H1 (cell line): ENCODE measurements around the gene CDCP1. TPM values are rescaled to one million over a fixed set of nuclear protein-coding genes. Genes with fewer than 3 reads are reported as not detected.

ENCODE experiments used
- CTCF ChIA-PET: fragments of 300-600 bp; sonication (Branson Sonifier 250); formaldehyde crosslinking; loops from one replicate; lab custom pipeline; 2021; ENCODE audit not compliant: partially characterized antibody; lab: Charles Lee
- POLR2A ChIA-PET: fragments of 300-600 bp; sonication (Branson Sonifier 250); formaldehyde crosslinking; loops from one replicate; lab custom pipeline; 2021; ENCODE audit warnings: inconsistent platforms; ENCODE audit not compliant: partially characterized antibody; lab: Charles Lee
- DNase-seq, 2 experiments: peaks; one replicate each; pipeline versions ENCODE4 v3.0.0 to v3.0.0-alpha.2; 2010 to 2022; ENCODE audit warnings: low spot score in 2 of 2, low read depth in 1 of 2, mixed read lengths in 1 of 2
- FAIRE-seq: peaks from 2 replicates; lab custom pipeline; 2011; peaks lifted over from hg19 to GRCh38; lab: Jason Lieb, UNC
- H2AFZ ChIP-seq: 2 replicates; pipeline ENCODE4 v1.8.1; 2012; ENCODE audit warnings: low read length, inconsistent platforms
- H2AK5ac ChIP-seq: 2 replicates; pipeline ENCODE4 v1.6.1; 2013; ENCODE audit warnings: low read depth, low read length
- H2BK120ac ChIP-seq: replicated peaks from 2 replicates; pipeline ENCODE3; 2013; ENCODE audit warnings: low read depth, low read length, inconsistent platforms
- H2BK12ac ChIP-seq: 2 replicates; pipeline ENCODE4 v1.6.1; 2013; ENCODE audit warnings: low read depth, low read length
- H2BK15ac ChIP-seq: 2 replicates; pipeline ENCODE4 v1.6.1; 2013; ENCODE audit warnings: low read length
- H2BK20ac ChIP-seq: 2 replicates; pipeline ENCODE4 v1.6.1; 2013; ENCODE audit warnings: low read length
- H2BK5ac ChIP-seq: 2 replicates; pipeline ENCODE4 v1.6.1; 2013; ENCODE audit warnings: low read depth, low read length
- H3K14ac ChIP-seq: 2 replicates; pipeline ENCODE4 v1.6.1; 2013; ENCODE audit warnings: inconsistent platforms; ENCODE audit not compliant: insufficient read length
- H3K18ac ChIP-seq: 2 replicates; pipeline ENCODE4 v1.6.1; 2013; ENCODE audit warnings: low read length; ENCODE audit errors: extremely low read depth
- H3K23ac ChIP-seq: 2 replicates; pipeline ENCODE4 v1.6.1; 2013; ENCODE audit warnings: inconsistent platforms; ENCODE audit not compliant: insufficient read length
- H3K23me2 ChIP-seq: 2 replicates; pipeline ENCODE4 v1.6.1; 2013; ENCODE audit warnings: low read depth, low read length
- H3K27ac ChIP-seq: 2 replicates; pipeline ENCODE4 v1.6.1; 2011; ENCODE audit warnings: low read depth, low read length, inconsistent platforms
- H3K27me3 ChIP-seq, 4 experiments: replicated peaks in 1 of 4; 1 replicate in 1 of 4; 2 replicates in 3 of 4; pipeline versions ENCODE4 v1.6.1 to v1.8.1; 2011 to 2013; ENCODE audit warnings: low read length in 3 of 4, mild to moderate bottlenecking in 3 of 4, inconsistent platforms in 2 of 4, mixed read lengths in 2 of 4, moderate library complexity in 1 of 4; ENCODE audit not compliant: control insufficient read depth in 3 of 4, insufficient read depth in 3 of 4; ENCODE audit errors: extremely low read depth in 1 of 4
- H3K36me3 ChIP-seq, 4 experiments: 2 replicates each; pipeline versions ENCODE4 v1.6.1 to v1.8.1; 2011 to 2013; ENCODE audit warnings: mild to moderate bottlenecking in 4 of 4, low read length in 3 of 4, moderate library complexity in 2 of 4, control low read depth in 1 of 4, inconsistent platforms in 1 of 4; ENCODE audit not compliant: insufficient read depth in 4 of 4, control insufficient read depth in 2 of 4
- H3K4ac ChIP-seq: replicated peaks from 2 replicates; pipeline ENCODE3; 2013; ENCODE audit warnings: low read length, low read depth, mixed read lengths, inconsistent platforms; ENCODE audit not compliant: insufficient read length
- H3K4me1 ChIP-seq, 4 experiments: replicated peaks in 1 of 4; 1 replicate in 1 of 4; 2 replicates in 3 of 4; pipeline versions ENCODE4 v1.6.1 to v1.8.1; 2011 to 2013; ENCODE audit warnings: low read length in 3 of 4, inconsistent platforms in 2 of 4, mixed read lengths in 1 of 4; ENCODE audit not compliant: insufficient read depth in 4 of 4, control insufficient read depth in 3 of 4
- H3K4me2 ChIP-seq, 2 experiments: 2 replicates each; pipeline versions ENCODE4 v1.6.1 to v1.8.1; 2011 to 2013; ENCODE audit warnings: low read depth in 2 of 2, low read length in 2 of 2, control low read depth in 1 of 2, inconsistent platforms in 1 of 2, mild to moderate bottlenecking in 1 of 2; ENCODE audit not compliant: insufficient read depth in 1 of 2
- H3K4me3 ChIP-seq, 4 experiments: fragments of 200-600, 300-600 bp in 1 of 4; sonication (generic), shearing (Covaris generic), sonication (Bioruptor Twin) in 1 of 4; 2 replicates each; pipeline versions ENCODE4 v1.5.1 to v1.8.1; 2011 to 2016; ENCODE audit warnings: low read length in 4 of 4, low read depth in 3 of 4, control low read depth in 2 of 4, inconsistent platforms in 2 of 4, mild to moderate bottlenecking in 2 of 4, mixed read lengths in 1 of 4, moderate library complexity in 1 of 4; ENCODE audit not compliant: insufficient read depth in 2 of 4; ENCODE audit errors: extremely low read depth in 1 of 4
- H3K56ac ChIP-seq: replicated peaks from 2 replicates; pipeline ENCODE3; 2013; ENCODE audit warnings: low read depth, mild to moderate bottlenecking, mixed read lengths, low read length, inconsistent platforms; ENCODE audit not compliant: insufficient read length
- H3K79me1 ChIP-seq: 2 replicates; pipeline ENCODE4 v1.6.1; 2013; ENCODE audit warnings: low read depth, low read length, control low read depth
- H3K79me2 ChIP-seq, 2 experiments: 2 replicates each; pipeline versions ENCODE4 v1.6.1 to v1.8.1; 2012 to 2013; ENCODE audit warnings: low read length in 2 of 2, mild to moderate bottlenecking in 2 of 2, inconsistent platforms in 1 of 2; ENCODE audit not compliant: insufficient read depth in 2 of 2, control insufficient read depth in 1 of 2
- H3K9ac ChIP-seq, 4 experiments: replicated peaks in 1 of 4; 1 replicate in 1 of 4; 2 replicates in 3 of 4; pipeline versions ENCODE4 v1.6.1 to v1.8.1; 2011 to 2013; ENCODE audit warnings: low read depth in 3 of 4, low read length in 3 of 4, control low read depth in 2 of 4, mild to moderate bottlenecking in 2 of 4, moderate library complexity in 2 of 4, inconsistent platforms in 1 of 4; ENCODE audit errors: extremely low read depth in 1 of 4
- H3K9me3 ChIP-seq, 2 experiments: 2 replicates each; pipeline versions ENCODE4 v1.6.1 to v1.8.1; 2012 to 2013; ENCODE audit warnings: mild to moderate bottlenecking in 2 of 2, moderate library complexity in 2 of 2, control low read depth in 1 of 2, inconsistent platforms in 1 of 2, low read depth in 1 of 2, low read length in 1 of 2, mixed read lengths in 1 of 2; ENCODE audit not compliant: insufficient read depth in 2 of 2
- H4K20me1 ChIP-seq, 2 experiments: replicated peaks in 1 of 2; 2 replicates each; pipeline versions ENCODE3 to v1.8.1; 2011 to 2013; ENCODE audit warnings: inconsistent platforms in 2 of 2, low read length in 2 of 2, mild to moderate bottlenecking in 1 of 2; ENCODE audit not compliant: insufficient read depth in 2 of 2, control insufficient read depth in 1 of 2
- H4K5ac ChIP-seq: 2 replicates; pipeline ENCODE4 v1.6.1; 2013; ENCODE audit warnings: low read length, low read depth, mixed read lengths, inconsistent platforms; ENCODE audit not compliant: insufficient read length
- H4K8ac ChIP-seq: 2 replicates; pipeline ENCODE4 v1.8.0; 2013; ENCODE audit warnings: mild to moderate bottlenecking, moderate library complexity, low read length, inconsistent platforms; ENCODE audit not compliant: insufficient read depth; ENCODE audit errors: extremely low read depth
- H4K91ac ChIP-seq: replicated peaks from 2 replicates; pipeline ENCODE3; 2013; ENCODE audit warnings: low read length, mixed read lengths, inconsistent platforms; ENCODE audit not compliant: insufficient read length
- BRCA1 ChIP-seq: IDR thresholded peaks from 2 replicates; pipeline ENCODE4 v1.6.1; 2012; ENCODE audit warnings: low read depth, low read length, improper control_type of control experiment
- CEBPB ChIP-seq: IDR thresholded peaks from 2 replicates; pipeline ENCODE4 v1.6.1; 2012; ENCODE audit warnings: low read depth, low read length
- CREB1 ChIP-seq: IDR thresholded peaks from 2 replicates; pipeline ENCODE4 v1.6.1; 2012; ENCODE audit warnings: inconsistent platforms
- CTBP2 ChIP-seq: IDR thresholded peaks from 2 replicates; pipeline ENCODE4 v1.7.0; 2011; ENCODE audit warnings: borderline replicate concordance, mild to moderate bottlenecking, moderate library complexity, mixed read lengths, low read length; ENCODE audit not compliant: insufficient read depth, insufficient read length
- E2F6 ChIP-seq: IDR thresholded peaks from 2 replicates; pipeline ENCODE4 v1.6.1; 2012; ENCODE audit warnings: inconsistent platforms
- GTF2F1 ChIP-seq: IDR thresholded peaks from 2 replicates; pipeline ENCODE4 v1.6.1; 2012; ENCODE audit warnings: low read depth, low read length, improper control_type of control experiment, borderline replicate concordance
- KDM4A ChIP-seq: IDR thresholded peaks from one replicate; pipeline ENCODE4 v1.7.1; 2012; ENCODE audit warnings: low read depth, mild to moderate bottlenecking, moderate library complexity, low read length, inconsistent platforms; ENCODE audit not compliant: severe bottlenecking
- PHF8 ChIP-seq: fragments of 200-600 bp; sonication (generic); conservative IDR thresholded peaks from 2 replicates; pipeline ENCODE4 v1.7.1; 2012; ENCODE audit warnings: low read depth, mild to moderate bottlenecking, inconsistent platforms, low read length, moderate library complexity
- POLR2A ChIP-seq, 2 experiments: IDR thresholded peaks; 1 replicate in 1 of 2; 2 replicates in 1 of 2; pipeline ENCODE4 v1.6.1; 2011; ENCODE audit warnings: low read depth in 2 of 2, low read length in 2 of 2, mild to moderate bottlenecking in 2 of 2; ENCODE audit errors: control extremely low read depth in 1 of 2
- RAD21 ChIP-seq, 2 experiments: IDR thresholded peaks in 1 of 2; conservative IDR thresholded peaks in 1 of 2; 2 replicates each; pipeline ENCODE4 v1.6.1; 2011; ENCODE audit warnings: low read depth in 2 of 2, low read length in 2 of 2, improper control_type of control experiment in 1 of 2, inconsistent platforms in 1 of 2, mild to moderate bottlenecking in 1 of 2, moderate library complexity in 1 of 2
- SP1 ChIP-seq: IDR thresholded peaks from 2 replicates; pipeline ENCODE4 v1.6.1; 2011; ENCODE audit warnings: low read depth, low read length
- SP4 ChIP-seq: IDR thresholded peaks from 2 replicates; pipeline ENCODE4 v1.6.1; 2012; ENCODE audit warnings: low read length, inconsistent platforms
- YY1 ChIP-seq: IDR thresholded peaks from 2 replicates; pipeline ENCODE4 v1.6.1; 2011; ENCODE audit warnings: low read depth, mild to moderate bottlenecking, low read length
- WGBS, 2 experiments: shearing (Covaris generic) in 1 of 2; methylation state at CpG; one replicate each; pipeline versions ENCODE4 v1.1.6 to v1.1.7; 2013 to 2015; ENCODE audit warnings: low lambda C conversion rate in 2 of 2, mixed read lengths in 2 of 2, inconsistent platforms in 1 of 2, low coverage in 1 of 2, missing lambda C conversion rate in 1 of 2; ENCODE audit not compliant: insufficient replicate concordance in 2 of 2, insufficient coverage in 1 of 2, insufficient read length in 1 of 2; ENCODE audit errors: extremely low coverage in 1 of 2, missing lambda C conversion rate in 1 of 2; 5-methylcytosine and 5-hydroxymethylcytosine counted together
- polyA plus RNA-seq, 7 experiments: library from polyadenylated mRNA; depleted of rRNA in 3 of 7; stranded (reverse) in 5 of 7; unstranded in 2 of 7; fragments of >200 nt in 5 of 7; fragments of 200-250 nt in 2 of 7; gene quantifications; 1 replicate in 5 of 7; 2 replicates in 1 of 7; 4 replicates in 1 of 7; pipeline versions ENCODE4 v1.2.1 to v1.2.3, GENCODE V29; 2011 to 2013; ENCODE audit warnings: missing spikeins in 2 of 7, mixed read lengths in 2 of 7
- total RNA-seq: library from RNA; stranded (reverse); fragmentation: NEBNext Ultra II Directional; extraction: Animal tissue kit (Norgen Biotek cat#: 25700); gene quantifications from 2 replicates; pipeline ENCODE4 v1.2.1, GENCODE V29; 2021

CDCP1 gene
- total and polyA plus RNA-seq, 2 of the 8 experiments (the other 6 are each of a cell fraction or from before 2014, with no cell fraction given), result 10.0 to 23.3 TPM

- peaks cover 0 to 21% of the 10 kb centered on the region in 2 experiments; a peak in 1 of 4 replicates for H3K79me2 ChIP-seq
- CTCF ChIA-PET, result interaction anchor here (0.6 to 1.8 kb wide), 5 partner anchors 28 to 523 kb away, joined by 3 to 6 read pairs (median 3); no protein-coding TSS in a partner anchor
Observed at GRCh38 chr3:45135959-45136358, 10.2 kb downstream of the CDCP1 start.

More at GRCh38 chr3:45135959-45136358, 10.2 kb downstream of the CDCP1 start:
- H3K27ac ChIP-seq, result no peak overlapping the region
- H2BK20ac ChIP-seq, result no peak overlapping the region
- H2BK120ac ChIP-seq, result no peak overlapping the region
- no peak overlapping the region for H4K5ac ChIP-seq
- H3K4ac ChIP-seq, result no peak overlapping the region
- H3K79me1 ChIP-seq, result peaks cover 6% of the 10 kb centered on the region
- H3K23me2 ChIP-seq, result no peaks in the 10 kb centered on the region
- no peak overlapping the region for H4K91ac ChIP-seq
- TF ChIP-seq BRCA1 (no peak), PHF8 (no peak), CTBP2 (no peak), GTF2F1 (no peak), SP1 (no peak), CEBPB (no peak), E2F6 (no peak), RAD21 (IDR thresholded peaks at IDR 0.05 in 1 of 2, conservative IDR thresholded peaks at IDR 0.05 in 1 of 2; ENCODE audit: low read depth in 2 of 2, low read length in 2 of 2) (no peak), CREB1 (no peak), POLR2A (IDR thresholded peaks at IDR 0.05; ENCODE audit: control extremely low read depth in 1 of 2, low read depth in 2 of 2, low read length in 2 of 2) (no peak), KDM4A (no peak), YY1 (no peak), SP4 (no peak)
- peaks cover 1 to 5% of the 10 kb centered on the region in 2 experiments for H4K20me1 ChIP-seq
- no peak overlapping the region for H3K23ac ChIP-seq
- H3K14ac ChIP-seq, result no peak overlapping the region
- no peak overlapping the region for H2BK5ac ChIP-seq
- no peak for FAIRE-seq
- no peak overlapping the region for H4K8ac ChIP-seq
- H3K27me3 ChIP-seq, result no peaks in the 10 kb centered on the region
- H3K18ac ChIP-seq, result no peak overlapping the region
- no peak overlapping the region for H2AK5ac ChIP-seq
- H2BK12ac ChIP-seq, result no peak overlapping the region
- H3K4me2 ChIP-seq, result no peak overlapping the region
- H3K9me3 ChIP-seq, result no peaks in the 10 kb centered on the region
- H2BK15ac ChIP-seq, result no peak overlapping the region
- 90% methylated on average over 1 of the region's 1 CpG; no CpG with 5 or more reads in 1 of the 2 experiments for WGBS, 2 experiments
- no peak overlapping the region for H3K56ac ChIP-seq
- no peak overlapping the region for H2AFZ ChIP-seq
- POLR2A ChIA-PET, result interaction anchor here (1.4 to 2.0 kb wide), 2 partner anchors 9 kb away, joined by 3 to 8 read pairs; no protein-coding TSS in a partner anchor
- DNase-seq, result no peak
- no peak overlapping the region for H3K4me3 ChIP-seq
- H3K36me3 ChIP-seq, result no peaks in the 10 kb centered on the region
- peaks cover 3 to 10% (median 4%) of the 10 kb centered on the region in 4 experiments; a peak in 5 of 7 replicates for H3K4me1 ChIP-seq
- H3K9ac ChIP-seq, result no peak overlapping the region
